T follicular helper cell (primary cell): ENCODE measurements around the gene HSPA6.
"Not testable (repeated sequence)": the region's sequence is repeated elsewhere in the genome, so short reads cannot be mapped to it uniquely, and the experiment has no call there.

Experiments used
- DNase-seq: peaks from one replicate; pipeline ENCODE4 v3.0.0-alpha.2; 2020; ENCODE audit warnings: low read depth

Gene HSPA6

DNA sequence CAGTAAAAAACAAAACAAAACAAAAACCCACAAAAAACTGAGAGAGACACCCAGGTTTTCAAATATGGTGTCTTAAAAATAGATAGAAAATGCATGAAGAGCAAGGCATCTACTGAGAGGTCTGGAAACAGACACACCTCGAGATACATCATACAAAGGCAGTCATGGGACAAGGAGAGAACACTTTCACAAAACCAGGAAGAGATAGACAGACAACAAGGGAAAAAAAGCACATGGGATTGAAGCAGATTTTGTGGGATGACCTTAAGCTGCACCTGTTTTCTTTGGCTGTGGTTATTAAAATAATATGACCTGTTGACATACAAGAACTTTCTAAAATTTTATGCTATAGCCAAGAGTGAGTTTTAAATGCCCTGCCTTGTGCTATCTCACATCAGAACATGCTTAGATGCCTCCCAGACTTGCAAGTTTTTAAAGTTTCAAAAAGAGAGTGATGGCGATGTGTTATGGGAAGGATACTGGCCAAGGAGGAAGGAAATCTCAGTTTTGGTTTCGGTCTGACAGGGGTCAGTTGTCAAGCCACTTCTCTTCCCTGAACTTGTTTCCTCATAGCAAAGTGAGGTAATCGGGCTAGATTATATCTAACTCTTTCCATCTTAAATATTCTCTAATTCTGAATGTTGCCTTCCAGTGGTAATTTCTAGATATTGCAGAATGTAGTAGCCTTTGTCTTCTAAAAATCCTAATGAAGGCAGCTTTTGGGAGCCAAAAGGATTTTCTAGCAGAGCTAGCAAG, 36.8 kb downstream of the HSPA6 start:
- not testable (repeated sequence) for DNase-seq

DNA sequence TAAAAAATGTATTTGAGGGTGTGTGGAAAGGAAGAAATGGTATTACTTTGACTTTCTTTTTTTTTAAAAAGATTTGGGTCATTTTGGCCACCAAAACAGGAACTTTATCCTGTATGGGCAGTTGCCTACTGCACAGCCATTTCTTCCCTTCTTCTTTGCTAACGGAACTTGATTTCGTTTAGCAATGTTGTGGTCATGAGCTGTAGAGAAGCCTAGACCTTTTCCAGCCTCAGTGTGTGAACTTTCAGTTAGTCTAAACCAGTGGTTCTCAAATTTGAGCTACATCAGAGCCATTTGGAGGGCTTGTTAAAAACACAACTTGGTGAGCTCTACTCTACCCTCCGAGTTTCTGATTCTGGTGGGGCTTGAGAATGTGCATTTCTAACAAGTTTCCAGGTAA, 38.1 kb downstream of the HSPA6 start:
- DNase-seq: not testable (repeated sequence)

- DNase-seq: not testable (repeated sequence)
These were observed 39.2 kb downstream of the HSPA6 start for GRCh38 chr1:161563522-161563921.

- DNase-seq: not testable (repeated sequence)
These were observed 42.2 kb downstream of the HSPA6 start for GRCh38 chr1:161566602-161566960.

DNA sequence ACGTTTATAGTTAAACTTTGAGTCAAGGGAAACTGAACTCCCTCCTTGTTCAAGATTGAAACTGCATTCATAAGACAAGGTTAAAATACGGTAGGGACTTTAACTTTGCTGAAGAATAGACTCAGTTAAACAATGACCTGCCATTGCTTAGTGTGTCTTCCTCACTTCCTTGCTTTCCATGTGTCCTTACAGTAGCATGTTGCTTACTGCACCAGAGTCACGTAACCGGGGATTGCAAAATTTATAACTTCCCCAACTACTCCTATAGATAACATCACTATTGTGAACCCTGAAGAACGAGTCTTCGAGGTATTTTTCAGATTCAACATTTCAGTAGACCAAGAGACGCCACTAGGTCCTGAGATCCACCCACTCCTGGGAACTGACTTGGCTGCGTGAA, 47.4 kb downstream of the HSPA6 start:
- DNase-seq: not testable (repeated sequence)
